PC-3 (cell line): ENCODE results near the gene SLC27A5. TPM values are rescaled to one million over a fixed set of nuclear protein-coding genes. Genes with fewer than 3 reads are reported as not detected.
"Not testable (repeated sequence)": the region's sequence is repeated elsewhere in the genome, so short reads cannot be mapped to it uniquely, and the experiment has no call there.

ENCODE experiments used
- ATAC-seq: fragments of 200-7000 bp; cut with Tn5 transposase; 2 replicates; pipeline ENCODE4 v1.9.1; 2020; ENCODE audit warnings: mild to moderate bottlenecking, moderate library complexity
- BruUV-seq: library from RNA; stranded (reverse); fragments of 400-500 nt; replicated peaks from 2 replicates; lab custom pipeline; 2021; lab: Mats Ljungman, UMichigan
- CTCF ChIA-PET: fragments of 300-600 bp; sonication (Branson Sonifier 250); formaldehyde crosslinking; loops from one replicate; lab custom pipeline; 2022; ENCODE audit warnings: antibody characterized with exemption; lab: Charles Lee
- POLR2A ChIA-PET: fragments of 300-600 bp; sonication (Branson Sonifier 250); formaldehyde crosslinking; loops from one replicate; lab custom pipeline; 2022; ENCODE audit warnings: antibody characterized with exemption; ENCODE audit not compliant: unreplicated experiment; lab: Charles Lee
- DNase-seq: peaks from one replicate; pipeline ENCODE4 v3.0.0-alpha.2; 2015
- H2AFZ ChIP-seq: fragments of 300-600 bp; sonication (generic); 2 replicates; pipeline ENCODE4 v1.6.0; 2016; ENCODE audit warnings: antibody characterized with exemption, low read length
- H3F3A ChIP-seq: fragments of 300-600 bp; sonication (generic); one replicate; pipeline ENCODE4 v1.6.0; 2017; ENCODE audit warnings: antibody characterized with exemption, low read length, control low read depth, mild to moderate bottlenecking; ENCODE audit not compliant: unreplicated experiment
- H3K27ac ChIP-seq: fragments of 300-600 bp; sonication (generic); 2 replicates; pipeline ENCODE4 v1.5.1; 2016; ENCODE audit warnings: mild to moderate bottlenecking, low read length
- H3K27me3 ChIP-seq: fragments of 300-600 bp; sonication (generic); 2 replicates; pipeline ENCODE4 v1.6.1; 2016; ENCODE audit warnings: low read length, mixed read lengths
- H3K36me3 ChIP-seq: fragments of 300-600 bp; sonication (generic); 2 replicates; pipeline ENCODE4 v1.6.1; 2016; ENCODE audit warnings: low read depth, mixed run types, low read length, mixed read lengths
- H3K4me1 ChIP-seq: fragments of 300-600 bp; sonication (generic); 2 replicates; pipeline ENCODE4 v1.5.1; 2016; ENCODE audit warnings: low read length; ENCODE audit not compliant: insufficient read depth
- H3K4me2 ChIP-seq: fragments of 300-600 bp; sonication (generic); 2 replicates; pipeline ENCODE4 v1.6.0; 2016; ENCODE audit warnings: low read length
- H3K4me3 ChIP-seq: fragments of 300-600 bp; sonication (generic); 2 replicates; pipeline ENCODE4 v1.5.1; 2016; ENCODE audit warnings: mild to moderate bottlenecking, low read length, mixed read lengths
- H3K79me2 ChIP-seq: fragments of 300-600 bp; sonication (generic); 2 replicates; pipeline ENCODE4 v1.6.1; 2017; ENCODE audit warnings: low read length, mixed read lengths
- H3K9ac ChIP-seq: fragments of 300-600 bp; sonication (generic); 2 replicates; pipeline ENCODE4 v1.6.0; 2016; ENCODE audit warnings: mild to moderate bottlenecking, low read length
- H3K9me2 ChIP-seq: fragments of 300-600 bp; sonication (generic); replicated peaks from 2 replicates; pipeline ENCODE4 v1.6.1; 2016; ENCODE audit warnings: mixed run types, low read length, mixed read lengths
- H3K9me3 ChIP-seq: fragments of 300-600 bp; sonication (generic); 2 replicates; pipeline ENCODE4 v1.6.1; 2016; ENCODE audit warnings: low read length, mixed read lengths
- H4K20me1 ChIP-seq: fragments of 300-600 bp; sonication (generic); 2 replicates; pipeline ENCODE4 v1.6.1; 2016; ENCODE audit warnings: low read length, mixed read lengths
- CTCF ChIP-seq: fragments of 300-600 bp; sonication (generic); conservative IDR thresholded peaks from 2 replicates; pipeline ENCODE4 v1.5.1; 2017; ENCODE audit warnings: antibody characterized with exemption, low read depth, mild to moderate bottlenecking, low read length
- EZH2 ChIP-seq: fragments of 300-600 bp; sonication (generic); IDR thresholded peaks from one replicate; pipeline ENCODE4 v1.6.1; 2017; ENCODE audit warnings: antibody characterized with exemption, mild to moderate bottlenecking, low read length; ENCODE audit not compliant: unreplicated experiment
- EZH2phosphoT487 ChIP-seq: fragments of 300-600 bp; sonication (generic); IDR thresholded peaks from 2 replicates; pipeline ENCODE4 v1.6.1; 2018; ENCODE audit warnings: mild to moderate bottlenecking, antibody characterized with exemption, low read length, borderline replicate concordance
- intact Hi-C: fragments of 100-400 bp; cut with micrococcal nuclease; formaldehyde crosslinking; loops from 2 replicates; pipeline ENCODE4 v1.9.0; 2023
- total RNA-seq: library from RNA; depleted of rRNA; stranded (reverse); fragments of >200 nt; gene quantifications from 2 replicates; pipeline ENCODE4 v1.2.3, GENCODE V29; 2014

SLC27A5 gene
- total RNA-seq, 1 experiment from 2014 or later: 56.2 TPM

- peaks cover 4% of the 10 kb centered on the region; the same call in 1 of the 2 replicates for H3K4me1 ChIP-seq
- peaks cover 3% of the 10 kb centered on the region; the same call in 1 of the 2 replicates for H3K36me3 ChIP-seq
- no peaks in the 10 kb centered on the region for H4K20me1 ChIP-seq
- ATAC-seq (no peak), DNase-seq (no peak)
- peaks cover 7% of the 10 kb centered on the region for H3K79me2 ChIP-seq
- no peak overlapping the region for H3K27ac ChIP-seq
- no peaks in the 10 kb centered on the region for H3K9me2 ChIP-seq
- H3K4me3 ChIP-seq: no peak overlapping the region
- H3K4me2 ChIP-seq: no peak overlapping the region
- BruUV-seq: no TSS peak
- TF ChIP-seq EZH2phosphoT487: no peak
- CTCF ChIA-PET: no interaction called here
- H3K27me3 ChIP-seq: no peaks in the 10 kb centered on the region
- POLR2A ChIA-PET: no interaction called here
- no peaks in the 10 kb centered on the region for H3F3A ChIP-seq
- no peak overlapping the region for H3K9ac ChIP-seq
- no peak overlapping the region for H2AFZ ChIP-seq
- H3K9me3 ChIP-seq: no peaks in the 10 kb centered on the region
- intact Hi-C loops: no loop called here
Observed at GRCh38 chr19:58510084-58510862, 1.5 kb downstream of the SLC27A5 start.

DNA sequence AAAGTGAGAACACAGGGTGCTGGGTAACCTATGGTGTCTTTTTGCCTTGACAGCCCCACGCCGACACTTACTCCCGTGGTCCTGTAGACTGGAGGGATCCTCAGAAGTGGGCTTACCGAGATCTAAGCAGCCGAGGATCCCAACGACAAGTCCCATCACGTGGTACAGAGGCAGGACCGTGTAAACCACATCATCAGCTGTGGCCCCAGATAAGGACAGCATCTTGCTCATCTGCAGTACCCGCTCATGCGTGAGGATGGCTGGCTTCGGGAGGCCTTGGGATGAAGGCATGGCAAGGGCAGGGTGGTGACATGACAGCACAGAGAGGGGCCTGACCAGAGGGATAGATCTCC lies 2.1 kb downstream of the SLC27A5 start:
- TF ChIP-seq EZH2 (no peak), EZH2phosphoT487 (no peak), CTCF (no peak)
- no peaks in the 10 kb centered on the region for H3K9me3 ChIP-seq
- H3K4me3 ChIP-seq: no peak overlapping the region
- no peak overlapping the region for H3K4me2 ChIP-seq
- no peaks in the 10 kb centered on the region for H3F3A ChIP-seq
- no peak for DNase-seq
- no TSS peak for BruUV-seq
- no peak for ATAC-seq
- H3K79me2 ChIP-seq: peaks cover 4% of the 10 kb centered on the region
- CTCF ChIA-PET: no interaction called here
- intact Hi-C loops: no loop called here
- H3K27ac ChIP-seq: no peak overlapping the region
- POLR2A ChIA-PET: interaction anchor here (0.6 kb wide), 2 partner anchors 8 to 58 kb away, joined by 4 read pairs; no protein-coding TSS in a partner anchor
- no peak overlapping the region for H3K9ac ChIP-seq
- no peaks in the 10 kb centered on the region for H3K9me2 ChIP-seq
- H2AFZ ChIP-seq: no peak overlapping the region
- no peaks in the 10 kb centered on the region for H3K27me3 ChIP-seq
- no peaks in the 10 kb centered on the region for H4K20me1 ChIP-seq
- H3K4me1 ChIP-seq: peaks cover 4% of the 10 kb centered on the region; the same call in 1 of the 2 replicates
- H3K36me3 ChIP-seq: peaks cover 3% of the 10 kb centered on the region; the same call in 1 of the 2 replicates

- H3K4me1 ChIP-seq, H3K9ac ChIP-seq, ATAC-seq, H3K9me3 ChIP-seq, H2AFZ ChIP-seq, DNase-seq, BruUV-seq, H3K9me2 ChIP-seq, POLR2A ChIA-PET, H3K27ac ChIP-seq, H3F3A ChIP-seq, H3K4me3 ChIP-seq, H3K4me2 ChIP-seq, H4K20me1 ChIP-seq, intact Hi-C loops, H3K79me2 ChIP-seq, H3K36me3 ChIP-seq, CTCF ChIA-PET, H3K27me3 ChIP-seq: not testable (repeated sequence)
Observed at GRCh38 chr19:58507602-58508223, 4.1 kb downstream of the SLC27A5 start.
